A673 (cell line): ENCODE measurements around the gene MORN4. TPM values are rescaled to one million over a fixed set of nuclear protein-coding genes. Genes with fewer than 3 reads are reported as not detected.
A peak's percentile ranks its signal among the peaks of the same experiment; 100 is the strongest.
"Not testable (repeated sequence)": the region's sequence is repeated elsewhere in the genome, so short reads cannot be mapped to it uniquely, and the experiment has no call there.

Source experiments
- BruUV-seq: library from RNA; stranded (reverse); fragments of 400-500 nt; replicated peaks from 2 replicates; lab custom pipeline; 2021; lab: Mats Ljungman, UMichigan
- CTCF ChIA-PET: fragments of 300-600 bp; sonication (Branson Sonifier 250); formaldehyde crosslinking; loops from one replicate; lab custom pipeline; 2022; ENCODE audit warnings: antibody characterized with exemption; lab: Charles Lee
- POLR2A ChIA-PET: fragments of 300-600 bp; sonication (Branson Sonifier 250); formaldehyde crosslinking; loops from one replicate; lab custom pipeline; 2022; ENCODE audit warnings: antibody characterized with exemption; ENCODE audit not compliant: low non-redundant PET; lab: Charles Lee
- DNase-seq: peaks from one replicate; pipeline ENCODE4 v3.0.0-alpha.2; 2015; ENCODE audit warnings: low spot score
- H3K27ac ChIP-seq: fragments of 200-600 bp; sonication (generic); 2 replicates; pipeline ENCODE4 v1.5.1; 2016; ENCODE audit warnings: mixed run types, low read depth, mild to moderate bottlenecking, mixed read lengths, antibody characterized with exemption, low read length; ENCODE audit not compliant: poor library complexity, severe bottlenecking
- H3K27me3 ChIP-seq: fragments of 200-600 bp; sonication (generic); replicated peaks from 2 replicates; pipeline ENCODE4 v1.6.1; 2017; ENCODE audit warnings: mixed run types, low read depth, mild to moderate bottlenecking, mixed read lengths, antibody characterized with exemption, low read length; ENCODE audit not compliant: insufficient read depth, poor library complexity
- H3K36me3 ChIP-seq: fragments of 200-600 bp; sonication (generic); 2 replicates; pipeline ENCODE4 v1.6.1; 2016; ENCODE audit warnings: mixed run types, mild to moderate bottlenecking, mixed read lengths, antibody characterized with exemption, low read length; ENCODE audit not compliant: insufficient read depth, poor library complexity, severe bottlenecking
- H3K4me1 ChIP-seq: fragments of 200-600 bp; sonication (generic); 2 replicates; pipeline ENCODE4 v1.6.1; 2017; ENCODE audit warnings: mixed run types, mild to moderate bottlenecking, mixed read lengths, antibody characterized with exemption, low read length; ENCODE audit not compliant: insufficient read depth, poor library complexity, severe bottlenecking
- H3K4me3 ChIP-seq: fragments of 200-600 bp; sonication (generic); 2 replicates; pipeline ENCODE4 v1.5.1; 2016; ENCODE audit warnings: low read depth, mixed run types, mild to moderate bottlenecking, mixed read lengths, low read length; ENCODE audit not compliant: poor library complexity, severe bottlenecking
- H3K9me3 ChIP-seq: fragments of 200-600 bp; sonication (generic); 2 replicates; pipeline ENCODE4 v1.6.1; 2016; ENCODE audit warnings: mixed run types, low read depth, mild to moderate bottlenecking, mixed read lengths, antibody characterized with exemption, low read length; ENCODE audit not compliant: poor library complexity, severe bottlenecking
- CTCF ChIP-seq: fragments of 300-800, 200-600 bp; sonication (generic); conservative IDR thresholded peaks from 2 replicates; pipeline ENCODE4 v1.5.1; 2017; ENCODE audit warnings: low read depth, mild to moderate bottlenecking, antibody characterized with exemption, low read length, moderate library complexity, mixed read lengths
- EZH2 ChIP-seq: fragments of 200-600 bp; sonication (generic); IDR thresholded peaks from 2 replicates; pipeline ENCODE4 v1.6.1; 2017; ENCODE audit warnings: borderline replicate concordance, low read depth, mild to moderate bottlenecking, mixed read lengths, antibody characterized with exemption, low read length; ENCODE audit not compliant: poor library complexity, severe bottlenecking
- intact Hi-C: fragments of 100-400 bp; cut with micrococcal nuclease; formaldehyde crosslinking; loops from one replicate; pipeline ENCODE4 v1.10.0; 2022; ENCODE audit not compliant: unreplicated experiment
- total RNA-seq: library from RNA; stranded (reverse); gene quantifications from 2 replicates; pipeline ENCODE4 v1.2.3, GENCODE V29; 2021

Gene MORN4
- total RNA-seq, 1 experiment from 2014 or later = 8.4 TPM

- H3K9me3 ChIP-seq = no peaks in the 10 kb centered on the region
- POLR2A ChIA-PET = interaction anchor here (0.5 kb wide), 1 partner anchor 44 kb away, joined by 3 read pairs; no protein-coding TSS in a partner anchor
- H3K36me3 ChIP-seq = peaks cover 5% of the 10 kb centered on the region
- peaks cover 6% of the 10 kb centered on the region for H3K4me1 ChIP-seq
- BruUV-seq = no TSS peak
- peak within 1 kb of the TSS; percentile 70 for H3K27ac ChIP-seq
- CTCF ChIA-PET = no interaction called here
- peak within 1 kb of the TSS; percentile 90 for H3K4me3 ChIP-seq
- TF ChIP-seq EZH2 (no peak), CTCF (no peak)
- intact Hi-C loops = loop anchor here (5.0 kb wide), 1 partner anchor 47 kb away; the partner anchor contains the start of gene AVPI1
- H3K27me3 ChIP-seq = no peaks in the 10 kb centered on the region
- peak; percentile 100 for DNase-seq
These were observed 7.0 kb upstream of the MORN4 start, which contains the start of gene PI4K2A for GRCh38 chr10:97640174-97640867. TSS of gene PI4K2A (plus strand) at chr10:97640671. CDS start at chr10:97640743, 72 bp downstream.

- BruUV-seq, DNase-seq, CTCF ChIA-PET, H3K4me1 ChIP-seq, H3K4me3 ChIP-seq, POLR2A ChIA-PET, H3K36me3 ChIP-seq, H3K27me3 ChIP-seq, intact Hi-C loops, H3K9me3 ChIP-seq, H3K27ac ChIP-seq: not testable (repeated sequence)
These were observed 5.8 kb upstream of the MORN4 start for GRCh38 chr10:97639090-97639489.

GRCh38 chr10:97635577-97635976 lies 2.3 kb upstream of the MORN4 start:
- ChIA-PET CTCF (no interaction called here), POLR2A (no interaction called here)
- Histone ChIP-seq H3K27me3 (no peaks in the 10 kb centered on the region), H3K9me3 (no peaks in the 10 kb centered on the region), H3K4me1 (peaks cover 12% of the 10 kb centered on the region), H3K4me3 (no peak overlapping the region), H3K36me3 (no peaks in the 10 kb centered on the region), H3K27ac (no peak overlapping the region)
- DNase-seq = no peak
- intact Hi-C loops = no loop called here
- BruUV-seq = no TSS peak
- TF ChIP-seq CTCF (no peak), EZH2 (no peak)

GRCh38 chr10:97633921-97634320 lies 621 bp upstream of the MORN4 start:
- Histone ChIP-seq H3K36me3 (no peaks in the 10 kb centered on the region), H3K27ac (peak overlapping the region; percentile 35), H3K9me3 (no peaks in the 10 kb centered on the region), H3K4me1 (peaks cover 12% of the 10 kb centered on the region), H3K4me3 (peak overlapping the region; percentile 74), H3K27me3 (no peaks in the 10 kb centered on the region)
- POLR2A ChIA-PET = no interaction called here
- intact Hi-C loops = no loop called here
- BruUV-seq = no TSS peak
- 0 out of 2 replicates have a peak, but pooled peaks have one; percentile 19 for TF ChIP-seq CTCF
- TF ChIP-seq EZH2 = no peak
- DNase-seq = peak; percentile 43
- CTCF ChIA-PET = no interaction called here
